ENCODE data around the gene ZFC3H1. TPM values are rescaled to one million over a fixed set of nuclear protein-coding genes. Genes with fewer than 3 reads are reported as not detected.

Gene ZFC3H1
- total RNA-seq, 1 donor from 2014 or later, result 49.7 TPM

GRCh38 chr12:71594214-71594948 is 69.3 kb downstream of the ZFC3H1 start:
- Mint-ChIP-seq H3K4me1 (ENCODE audit: unreplicated experiment) (peaks cover 3% of the 10 kb centered on the region), H3K27me3 (ENCODE audit: unreplicated experiment) (no peaks in the 10 kb centered on the region), H3K36me3 (ENCODE audit: unreplicated experiment) (no peaks in the 10 kb centered on the region), H3K9me3 (ENCODE audit: unreplicated experiment) (no peaks in the 10 kb centered on the region), H3K27ac (ENCODE audit: unreplicated experiment) (no peak overlapping the region), H3K4me3 (ENCODE audit: unreplicated experiment) (no peak overlapping the region)
- no peak for DNase-seq (ENCODE audit: extremely low spot score, unreplicated experiment)
- TF ChIP-seq CTCF (IDR thresholded peaks at IDR 0.05), result no peak

GRCh38 chr12:71592841-71593240 is 70.8 kb downstream of the ZFC3H1 start:
- peaks cover 4% of the 10 kb centered on the region for H3K4me1 Mint-ChIP-seq (ENCODE audit: unreplicated experiment)

GRCh38 chr12:71591601-71592000 is 72.0 kb downstream of the ZFC3H1 start:
- H3K27ac Mint-ChIP-seq (ENCODE audit: unreplicated experiment), result no peak overlapping the region
- no peak for DNase-seq (ENCODE audit: extremely low spot score, unreplicated experiment)
- no peak for TF ChIP-seq CTCF (IDR thresholded peaks at IDR 0.05)
- H3K27me3 Mint-ChIP-seq (ENCODE audit: unreplicated experiment), result no peaks in the 10 kb centered on the region
- peaks cover 4% of the 10 kb centered on the region for H3K4me1 Mint-ChIP-seq (ENCODE audit: unreplicated experiment)
- no peaks in the 10 kb centered on the region for H3K9me3 Mint-ChIP-seq (ENCODE audit: unreplicated experiment)
- peaks cover 2% of the 10 kb centered on the region for H3K36me3 Mint-ChIP-seq (ENCODE audit: unreplicated experiment)
- H3K4me3 Mint-ChIP-seq (ENCODE audit: unreplicated experiment), result no peak overlapping the region

More at GRCh38 chr12:71592841-71593240, 70.8 kb downstream of the ZFC3H1 start:
- TF ChIP-seq CTCF (IDR thresholded peaks at IDR 0.05), result no peak
- no peaks in the 10 kb centered on the region for H3K27me3 Mint-ChIP-seq (ENCODE audit: unreplicated experiment)
- H3K4me3 Mint-ChIP-seq (ENCODE audit: unreplicated experiment), result no peak overlapping the region
- DNase-seq (ENCODE audit: extremely low spot score, unreplicated experiment), result no peak
- H3K27ac Mint-ChIP-seq (ENCODE audit: unreplicated experiment), result no peak overlapping the region
- H3K36me3 Mint-ChIP-seq (ENCODE audit: unreplicated experiment), result no peaks in the 10 kb centered on the region
- H3K9me3 Mint-ChIP-seq (ENCODE audit: unreplicated experiment), result no peaks in the 10 kb centered on the region

GRCh38 chr12:71589478-71589881 is 74.2 kb downstream of the ZFC3H1 start:
- H3K4me3 Mint-ChIP-seq (ENCODE audit: unreplicated experiment), result no peak overlapping the region
- peaks cover 4% of the 10 kb centered on the region for H3K4me1 Mint-ChIP-seq (ENCODE audit: unreplicated experiment)
- TF ChIP-seq CTCF (IDR thresholded peaks at IDR 0.05), result no peak
- no peaks in the 10 kb centered on the region for H3K9me3 Mint-ChIP-seq (ENCODE audit: unreplicated experiment)
- H3K36me3 Mint-ChIP-seq (ENCODE audit: unreplicated experiment), result peaks cover 5% of the 10 kb centered on the region
- no peak overlapping the region for H3K27ac Mint-ChIP-seq (ENCODE audit: unreplicated experiment)
- H3K27me3 Mint-ChIP-seq (ENCODE audit: unreplicated experiment), result no peaks in the 10 kb centered on the region
- DNase-seq (ENCODE audit: extremely low spot score, unreplicated experiment), result no peak

GRCh38 chr12:71587012-71587411 is 76.6 kb downstream of the ZFC3H1 start:
- H3K27ac Mint-ChIP-seq (ENCODE audit: unreplicated experiment), result no peak overlapping the region

More at GRCh38 chr12:71587012-71587411, 76.6 kb downstream of the ZFC3H1 start:
- DNase-seq (ENCODE audit: extremely low spot score, unreplicated experiment), result no peak
- Mint-ChIP-seq H3K4me3 (ENCODE audit: unreplicated experiment) (no peak overlapping the region), H3K27me3 (ENCODE audit: unreplicated experiment) (no peaks in the 10 kb centered on the region), H3K36me3 (ENCODE audit: unreplicated experiment) (peaks cover 23% of the 10 kb centered on the region), H3K4me1 (ENCODE audit: unreplicated experiment) (peaks cover 4% of the 10 kb centered on the region), H3K9me3 (ENCODE audit: unreplicated experiment) (no peaks in the 10 kb centered on the region)
- TF ChIP-seq CTCF (IDR thresholded peaks at IDR 0.05), result no peak
